Activated T-cell treated with anti-CD3 and anti-CD28 coated beads, Interleukin-2, amount 50 U/mL, for 24 hours (primary cell): Measurements from ENCODE around the gene RASSF9.

Experiments
- DNase-seq: peaks from one replicate; pipeline ENCODE4 v3.0.0-alpha.2; 2020
- H3K27ac Mint-ChIP-seq: 2 replicates; pipeline ENCODE4 v1.8.0; 2020; ENCODE audit warnings: mild to moderate bottlenecking, mixed read lengths
- H3K27me3 Mint-ChIP-seq: 2 replicates; pipeline ENCODE4 v1.8.0; 2020; ENCODE audit warnings: mixed read lengths
- H3K36me3 Mint-ChIP-seq: 2 replicates; pipeline ENCODE4 v1.8.0; 2020; ENCODE audit warnings: low read depth, mixed read lengths
- H3K4me1 Mint-ChIP-seq: 2 replicates; pipeline ENCODE4 v1.8.0; 2020; ENCODE audit warnings: low read depth, mixed read lengths
- H3K4me3 Mint-ChIP-seq: 2 replicates; pipeline ENCODE4 v1.8.0; 2020; ENCODE audit warnings: mild to moderate bottlenecking, moderate library complexity, mixed read lengths
- H3K9me3 Mint-ChIP-seq: 2 replicates; pipeline ENCODE4 v1.8.0; 2020; ENCODE audit warnings: mixed read lengths

Gene RASSF9

DNA sequence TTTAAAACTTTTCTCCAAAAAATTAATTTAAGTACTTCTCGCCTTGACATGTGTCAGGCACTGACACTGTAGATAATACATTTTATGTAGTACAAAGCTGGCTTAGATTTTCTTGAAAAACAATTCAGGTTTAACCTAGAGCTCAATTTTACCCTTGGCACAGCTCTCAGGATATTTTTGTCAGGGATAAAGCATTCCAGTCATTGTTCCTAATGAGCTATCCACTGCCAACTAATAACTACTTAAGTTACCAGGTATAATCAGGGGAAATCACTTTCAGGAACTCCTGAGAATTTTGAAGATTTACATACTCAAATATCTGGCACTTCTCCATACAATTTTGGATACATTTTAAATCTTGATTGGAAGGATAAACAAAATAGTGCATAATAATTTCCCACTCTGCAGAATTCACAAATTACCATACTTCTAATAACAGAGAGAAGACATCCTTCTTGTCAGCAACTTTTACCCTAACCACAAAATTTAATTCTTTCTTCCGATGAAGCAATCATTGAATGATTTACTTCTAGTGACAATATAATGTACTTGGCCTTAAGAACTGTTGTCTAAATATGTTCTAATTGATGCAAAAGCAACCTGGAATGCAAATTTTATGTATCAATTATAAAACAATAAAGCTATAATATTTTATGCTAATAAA is 4.8 kb downstream of the RASSF9 start:
- H3K9me3 Mint-ChIP-seq = peaks cover 2% of the 10 kb centered on the region
- H3K36me3 Mint-ChIP-seq = no peaks in the 10 kb centered on the region
- H3K4me1 Mint-ChIP-seq = no peaks in the 10 kb centered on the region
- no peak overlapping the region for H3K27ac Mint-ChIP-seq
- H3K4me3 Mint-ChIP-seq = no peak overlapping the region
- DNase-seq = no peak
- H3K27me3 Mint-ChIP-seq = no peaks in the 10 kb centered on the region

DNA sequence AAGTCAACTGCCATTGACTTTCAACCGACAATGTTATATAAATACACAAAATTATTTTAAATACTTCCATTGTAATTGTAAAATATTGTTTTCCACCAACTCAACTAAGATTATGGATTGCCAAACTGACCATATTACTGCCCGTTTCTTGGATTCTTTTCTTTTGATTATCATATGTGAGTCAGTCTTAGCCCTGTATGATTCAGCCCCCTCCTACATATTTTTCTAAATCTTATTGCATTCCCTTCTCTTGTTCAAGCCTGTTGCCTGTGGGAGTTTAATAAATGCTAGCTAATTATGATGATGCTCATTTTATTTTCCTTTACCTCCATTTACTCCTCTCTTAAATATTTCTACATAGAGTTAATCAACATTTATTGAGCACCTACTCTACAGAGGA is 6.8 kb downstream of the RASSF9 start:
- no peaks in the 10 kb centered on the region for H3K36me3 Mint-ChIP-seq
- H3K27me3 Mint-ChIP-seq = no peaks in the 10 kb centered on the region
- no peak overlapping the region for H3K27ac Mint-ChIP-seq
- DNase-seq = no peak
- H3K4me1 Mint-ChIP-seq = no peaks in the 10 kb centered on the region
- peaks cover 2% of the 10 kb centered on the region for H3K9me3 Mint-ChIP-seq
- no peak overlapping the region for H3K4me3 Mint-ChIP-seq

DNA sequence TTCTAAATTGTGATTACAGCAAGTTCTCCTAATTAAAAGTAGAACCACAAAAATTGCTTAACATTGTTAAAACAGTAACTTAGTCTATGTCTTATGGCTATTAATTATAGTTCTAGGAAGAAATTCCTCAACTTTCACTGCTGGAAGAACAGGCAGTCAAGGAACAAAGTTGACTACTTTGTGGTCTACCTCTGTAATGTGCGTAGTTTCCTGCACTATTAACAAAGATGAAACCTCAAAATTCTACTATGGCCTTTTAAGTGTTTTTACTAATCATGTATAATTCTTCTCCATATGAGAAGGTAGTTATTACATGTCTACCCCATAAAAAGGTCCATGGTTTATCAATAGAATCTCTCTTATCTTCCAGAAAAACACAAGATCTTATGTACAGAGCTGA is 7.6 kb downstream of the RASSF9 start:
- H3K4me3 Mint-ChIP-seq = no peak overlapping the region
- H3K27ac Mint-ChIP-seq = no peak overlapping the region
- no peaks in the 10 kb centered on the region for H3K4me1 Mint-ChIP-seq
- no peaks in the 10 kb centered on the region for H3K36me3 Mint-ChIP-seq
- no peak for DNase-seq
- H3K27me3 Mint-ChIP-seq = no peaks in the 10 kb centered on the region
- H3K9me3 Mint-ChIP-seq = peaks cover 2% of the 10 kb centered on the region

DNA sequence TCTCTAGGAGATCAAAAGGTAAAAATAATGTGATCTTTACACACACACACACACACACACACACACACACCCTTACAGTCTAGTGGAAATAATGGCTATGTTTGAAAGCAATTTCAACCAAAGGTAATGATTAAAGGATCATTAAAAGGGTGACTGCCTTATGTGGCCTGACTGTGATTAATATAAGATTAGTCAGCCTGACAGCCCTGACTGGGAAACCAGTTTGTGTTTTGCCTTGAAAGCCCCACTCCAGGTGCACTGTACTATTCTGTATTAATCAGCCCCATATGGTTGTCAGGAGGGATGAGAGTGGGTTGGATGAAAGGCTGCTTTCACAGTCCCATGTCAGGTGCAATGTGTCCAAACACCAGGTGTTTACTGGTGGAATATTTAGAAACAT is 10.5 kb downstream of the RASSF9 start:
- H3K27me3 Mint-ChIP-seq = no peaks in the 10 kb centered on the region
- H3K4me3 Mint-ChIP-seq = no peak overlapping the region
- H3K27ac Mint-ChIP-seq = no peak overlapping the region

DNA sequence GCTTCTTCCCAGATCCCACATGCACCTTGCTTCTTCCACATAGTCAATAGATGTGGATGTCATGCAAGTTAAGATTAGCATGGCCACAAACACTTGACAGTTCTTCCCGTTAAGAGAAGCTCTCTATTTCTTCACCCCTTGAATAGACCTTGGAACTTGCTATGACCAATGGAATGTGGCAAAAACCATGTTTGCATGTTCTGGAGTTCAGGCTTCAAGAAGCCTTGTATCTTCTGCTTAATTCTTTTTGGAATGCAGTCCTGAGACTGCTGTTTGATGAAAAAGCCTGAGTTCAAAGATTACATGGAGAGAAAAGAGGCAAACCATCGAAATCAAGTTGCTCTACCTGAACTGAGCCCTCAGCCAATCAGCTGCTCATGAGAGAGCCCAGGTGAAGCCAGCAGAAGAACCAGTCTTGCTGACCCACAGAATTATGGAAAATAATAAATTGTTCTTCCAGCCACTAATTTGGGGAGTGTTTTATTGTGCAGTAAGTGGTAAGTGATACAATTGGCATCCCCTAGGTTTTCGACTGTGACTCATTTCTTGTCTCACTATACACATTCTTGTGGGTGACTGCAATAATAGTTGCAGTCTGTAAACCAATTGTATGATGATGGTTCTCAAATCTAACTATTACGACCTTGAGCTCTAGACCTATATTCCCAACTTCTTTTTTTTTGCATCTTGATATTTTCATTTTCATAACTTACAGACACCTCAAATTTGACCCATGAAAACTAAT is 12.6 kb downstream of the RASSF9 start:
- Mint-ChIP-seq H3K36me3 (no peaks in the 10 kb centered on the region), H3K27ac (no peak overlapping the region), H3K4me3 (no peak overlapping the region), H3K27me3 (no peaks in the 10 kb centered on the region), H3K9me3 (peaks cover 2% of the 10 kb centered on the region), H3K4me1 (no peaks in the 10 kb centered on the region)
- no peak for DNase-seq

More for the DNA sequence above, 10.5 kb downstream of the RASSF9 start:
- Mint-ChIP-seq H3K36me3 (no peaks in the 10 kb centered on the region), H3K4me1 (no peaks in the 10 kb centered on the region), H3K9me3 (peaks cover 2% of the 10 kb centered on the region)
- DNase-seq = no peak

DNA sequence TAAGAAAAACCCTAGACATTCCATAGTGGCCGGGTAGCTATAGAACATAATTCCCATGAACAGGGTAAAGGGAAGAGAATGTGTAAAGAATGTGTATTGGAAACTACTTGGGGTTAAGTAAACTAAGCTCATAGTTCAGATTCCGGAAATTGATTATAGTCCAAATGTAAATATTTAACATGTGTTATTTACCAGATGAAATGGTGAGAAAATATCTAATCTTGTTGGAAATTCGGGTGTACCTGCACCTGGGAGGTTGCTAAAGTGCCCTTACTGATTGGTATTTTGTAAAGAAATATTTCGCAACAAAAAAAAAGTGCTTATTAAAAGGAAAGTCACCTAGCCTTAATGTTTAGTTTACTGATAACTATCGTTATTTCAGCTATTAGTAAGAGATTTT is 14.4 kb downstream of the RASSF9 start:
- Mint-ChIP-seq H3K27ac (no peak overlapping the region), H3K4me1 (no peaks in the 10 kb centered on the region), H3K9me3 (no peaks in the 10 kb centered on the region), H3K4me3 (no peak overlapping the region), H3K36me3 (no peaks in the 10 kb centered on the region), H3K27me3 (no peaks in the 10 kb centered on the region)
- DNase-seq = no peak

DNA sequence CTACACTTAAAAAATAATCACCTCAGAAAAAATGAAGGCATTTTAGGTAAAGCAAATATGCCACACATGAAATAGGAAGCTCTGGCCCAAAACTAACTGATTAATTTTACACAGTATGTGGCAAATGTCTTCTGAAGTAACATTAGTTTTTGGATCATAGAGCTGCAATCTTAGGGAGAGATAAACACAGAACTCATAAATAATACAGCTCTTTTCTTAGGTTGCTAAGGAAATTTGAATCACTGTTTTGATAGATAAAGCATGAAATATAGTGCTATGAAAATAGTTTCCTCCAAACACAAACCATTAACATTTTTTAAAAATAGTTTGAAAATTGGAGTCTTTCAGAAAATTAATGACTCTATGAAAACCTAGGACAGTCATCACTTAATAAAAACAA is 15.0 kb downstream of the RASSF9 start:
- Mint-ChIP-seq H3K4me3 (no peak overlapping the region), H3K27ac (no peak overlapping the region), H3K36me3 (no peaks in the 10 kb centered on the region), H3K9me3 (no peaks in the 10 kb centered on the region), H3K4me1 (no peaks in the 10 kb centered on the region), H3K27me3 (no peaks in the 10 kb centered on the region)
- DNase-seq = no peak

DNA sequence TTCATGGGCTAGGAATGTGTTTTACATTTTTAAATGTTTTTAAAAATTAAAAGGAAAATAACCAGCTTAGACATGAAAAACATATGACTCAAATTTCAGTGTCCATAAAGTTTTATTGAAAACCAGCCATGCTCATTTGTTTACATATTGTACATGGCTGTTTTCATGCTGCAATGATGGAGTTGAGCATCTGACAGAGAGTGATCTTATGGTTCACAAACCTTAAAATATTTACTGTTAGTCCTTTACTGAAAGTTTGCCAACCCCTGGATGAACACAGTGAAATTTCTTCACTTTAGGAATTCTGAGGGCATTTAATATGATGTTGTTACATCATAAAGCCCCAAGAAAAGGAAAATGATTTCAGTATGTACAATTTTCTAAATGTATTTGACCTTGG is 16.1 kb downstream of the RASSF9 start:
- DNase-seq = no peak
- Mint-ChIP-seq H3K9me3 (no peaks in the 10 kb centered on the region), H3K27ac (no peak overlapping the region), H3K4me1 (no peaks in the 10 kb centered on the region), H3K27me3 (no peaks in the 10 kb centered on the region), H3K4me3 (no peak overlapping the region), H3K36me3 (no peaks in the 10 kb centered on the region)

DNA sequence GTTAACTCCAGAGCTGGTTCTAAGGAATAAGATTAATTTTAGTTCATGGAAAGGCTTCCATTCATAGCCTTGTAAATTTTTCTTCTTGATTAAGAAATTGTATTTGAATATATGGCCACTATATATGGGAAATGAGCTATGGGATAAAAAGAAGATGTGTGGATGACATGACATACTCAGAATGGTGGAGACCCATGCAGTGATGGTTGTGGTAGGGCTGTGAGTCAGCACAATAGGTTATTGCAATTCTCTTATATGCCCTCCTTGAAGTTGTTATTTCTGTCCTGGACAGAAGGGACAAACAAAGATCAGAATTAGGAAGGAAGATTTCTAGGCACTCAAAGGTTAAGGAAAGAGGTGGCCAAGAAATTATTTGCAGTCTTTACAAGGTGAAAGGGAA is 21.5 kb downstream of the RASSF9 start:
- Mint-ChIP-seq H3K9me3 (no peaks in the 10 kb centered on the region), H3K4me1 (no peaks in the 10 kb centered on the region), H3K4me3 (no peak overlapping the region), H3K27me3 (no peaks in the 10 kb centered on the region), H3K36me3 (no peaks in the 10 kb centered on the region), H3K27ac (no peak overlapping the region)
- no peak for DNase-seq

DNA sequence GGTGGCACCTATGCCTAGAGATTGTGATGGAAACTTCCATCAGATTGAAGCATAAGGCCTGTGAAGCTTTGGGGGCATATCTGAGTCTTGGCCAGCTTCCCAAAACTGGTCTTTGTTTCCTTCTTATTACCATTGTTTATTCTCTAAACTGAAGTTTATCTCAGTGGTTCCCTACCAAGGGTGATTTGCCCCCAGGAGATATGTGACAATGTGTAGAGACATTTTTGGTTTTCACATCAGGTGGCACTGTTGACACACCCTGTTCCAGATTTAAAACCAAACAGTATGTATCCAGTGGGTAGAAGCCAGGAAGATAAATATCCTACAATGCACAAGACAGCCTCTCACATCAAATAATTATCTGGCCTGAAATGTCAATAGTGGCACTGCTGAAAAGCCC is 22.1 kb downstream of the RASSF9 start:
- no peaks in the 10 kb centered on the region for H3K4me1 Mint-ChIP-seq
- no peaks in the 10 kb centered on the region for H3K9me3 Mint-ChIP-seq
- H3K4me3 Mint-ChIP-seq = no peak overlapping the region
- no peak overlapping the region for H3K27ac Mint-ChIP-seq
- no peaks in the 10 kb centered on the region for H3K36me3 Mint-ChIP-seq
- H3K27me3 Mint-ChIP-seq = no peaks in the 10 kb centered on the region
- DNase-seq = no peak

DNA sequence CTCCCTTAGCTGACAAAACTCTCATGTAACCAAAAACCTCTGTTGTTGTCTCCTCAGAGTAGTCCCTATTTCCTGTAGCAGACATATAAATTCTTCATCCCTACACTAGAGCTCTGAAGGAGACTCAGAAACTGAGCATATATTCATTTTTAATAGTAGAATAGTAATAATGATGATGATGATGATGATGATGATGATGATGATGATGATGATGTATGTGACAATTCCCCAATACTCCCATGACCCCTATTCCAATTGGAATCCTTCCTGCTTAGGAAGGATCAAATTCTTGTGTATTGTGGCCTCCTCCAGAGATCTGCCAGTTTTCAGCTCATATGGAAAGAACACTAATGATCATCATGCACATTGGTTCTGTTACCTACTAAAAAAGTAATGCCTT is 26.7 kb downstream of the RASSF9 start:
- Mint-ChIP-seq H3K9me3 (no peaks in the 10 kb centered on the region), H3K4me3 (no peak overlapping the region), H3K36me3 (no peaks in the 10 kb centered on the region), H3K27ac (no peak overlapping the region), H3K4me1 (no peaks in the 10 kb centered on the region), H3K27me3 (no peaks in the 10 kb centered on the region)
- no peak for DNase-seq

DNA sequence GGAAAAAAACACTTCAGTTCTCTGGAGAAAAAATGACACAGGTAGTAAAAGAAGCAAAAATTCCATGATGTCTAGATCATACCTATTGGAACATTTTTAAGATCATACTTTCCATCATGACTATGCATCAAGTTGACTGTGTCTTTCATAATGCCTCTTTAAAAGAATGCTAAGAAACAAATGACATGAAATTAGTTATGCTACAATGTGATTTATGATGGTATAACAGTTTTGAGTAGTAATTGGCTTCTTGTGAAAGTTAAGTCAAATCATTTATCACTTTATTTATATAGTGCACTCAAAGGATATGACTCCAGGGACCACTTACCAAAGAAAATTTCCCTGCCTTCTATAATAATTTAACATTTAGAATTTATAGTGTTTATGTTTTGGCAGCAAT is 28.5 kb downstream of the RASSF9 start:
- no peaks in the 10 kb centered on the region for H3K9me3 Mint-ChIP-seq
- no peaks in the 10 kb centered on the region for H3K36me3 Mint-ChIP-seq
- H3K4me3 Mint-ChIP-seq = no peak overlapping the region
- H3K27ac Mint-ChIP-seq = no peak overlapping the region
- H3K4me1 Mint-ChIP-seq = no peaks in the 10 kb centered on the region
- no peak for DNase-seq
- H3K27me3 Mint-ChIP-seq = no peaks in the 10 kb centered on the region

DNA sequence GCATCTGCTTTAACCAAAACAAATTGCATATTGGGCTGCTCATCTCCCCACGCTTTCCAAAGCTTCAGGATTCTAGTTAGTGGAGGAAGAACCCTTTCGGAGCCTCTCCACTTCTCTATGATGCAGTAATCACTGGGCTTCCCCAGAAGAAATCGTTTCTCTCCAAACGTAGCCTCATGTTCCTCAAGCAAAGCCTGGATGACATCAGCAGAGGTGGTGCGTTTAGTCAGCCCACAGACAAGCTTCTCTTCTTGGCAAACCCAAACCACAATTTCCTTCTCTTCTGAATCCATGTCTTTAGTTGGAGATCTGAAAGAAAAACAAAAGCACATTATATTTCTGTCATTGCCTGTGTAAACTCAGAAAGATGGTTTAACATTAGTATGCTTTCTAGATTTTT is 30.6 kb downstream of the RASSF9 start:
- H3K4me3 Mint-ChIP-seq = no peak overlapping the region
- no peaks in the 10 kb centered on the region for H3K4me1 Mint-ChIP-seq
- H3K27ac Mint-ChIP-seq = no peak overlapping the region
- no peak for DNase-seq
- no peaks in the 10 kb centered on the region for H3K27me3 Mint-ChIP-seq
- H3K36me3 Mint-ChIP-seq = no peaks in the 10 kb centered on the region
- H3K9me3 Mint-ChIP-seq = no peaks in the 10 kb centered on the region

DNA sequence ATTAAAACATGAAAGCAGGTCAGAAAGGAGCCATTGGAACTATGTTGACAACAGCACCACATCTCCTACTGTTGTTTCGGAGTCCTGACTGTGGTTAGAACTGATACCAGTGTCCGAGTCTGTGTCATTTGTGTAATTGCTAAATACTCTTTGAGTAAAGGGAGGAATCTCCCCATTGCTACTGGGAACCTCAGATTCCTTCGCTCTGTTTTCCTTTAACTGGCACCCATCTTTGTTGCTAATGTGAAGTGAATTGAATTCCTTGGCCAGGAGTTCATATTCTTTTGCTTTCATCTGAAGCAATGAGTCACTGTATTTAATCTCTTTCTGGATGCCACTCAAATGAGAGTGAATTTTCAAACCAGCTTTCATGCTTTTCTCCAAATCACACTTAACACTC is 31.5 kb downstream of the RASSF9 start:
- no peak overlapping the region for H3K4me3 Mint-ChIP-seq
- no peak for DNase-seq
- no peaks in the 10 kb centered on the region for H3K4me1 Mint-ChIP-seq
- no peaks in the 10 kb centered on the region for H3K36me3 Mint-ChIP-seq
- H3K27me3 Mint-ChIP-seq = no peaks in the 10 kb centered on the region
- H3K27ac Mint-ChIP-seq = no peak overlapping the region
- H3K9me3 Mint-ChIP-seq = no peaks in the 10 kb centered on the region

DNA sequence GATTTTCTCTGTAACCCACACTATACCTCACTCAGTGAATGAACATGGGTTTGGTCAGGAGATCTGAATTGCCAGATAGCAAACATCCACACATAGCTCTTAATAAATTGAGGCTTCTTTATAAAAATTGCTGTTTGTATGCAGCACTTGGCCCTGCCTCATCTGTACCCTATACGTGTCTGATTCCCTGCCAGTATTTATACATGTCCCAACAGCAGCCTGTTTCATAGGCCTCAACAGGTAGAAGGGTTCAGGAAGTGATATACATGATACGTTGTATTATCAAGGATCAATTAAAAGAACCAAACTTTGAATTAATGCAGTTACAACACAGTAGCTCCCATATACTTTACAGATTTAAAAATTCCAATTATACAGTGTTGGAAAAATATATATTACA is 32.3 kb downstream of the RASSF9 start:
- no peaks in the 10 kb centered on the region for H3K4me1 Mint-ChIP-seq
- H3K4me3 Mint-ChIP-seq = no peak overlapping the region
- H3K9me3 Mint-ChIP-seq = no peaks in the 10 kb centered on the region
- H3K27me3 Mint-ChIP-seq = no peaks in the 10 kb centered on the region
- H3K36me3 Mint-ChIP-seq = no peaks in the 10 kb centered on the region
- H3K27ac Mint-ChIP-seq = no peak overlapping the region
- DNase-seq = no peak
